PC-9 (cell line): ENCODE results near the gene AMPD2. TPM values are rescaled to one million over a fixed set of nuclear protein-coding genes. Genes with fewer than 3 reads are reported as not detected.

Experiments used
- Bru-seq: library from RNA; stranded (reverse); fragments of 400-500 nt; gene quantifications from one replicate; lab custom pipeline; 2021; lab: Mats Ljungman, UMichigan
- BruChase-seq, 2 experiments: library from RNA; stranded (reverse); fragments of 400-500 nt; gene quantifications; one replicate each; lab custom pipeline; 2021; lab: Mats Ljungman, UMichigan
- BruUV-seq: library from RNA; stranded (reverse); fragments of 400-500 nt; replicated peaks from 2 replicates; lab custom pipeline; 2021; lab: Mats Ljungman, UMichigan
- CTCF ChIA-PET: fragments of 300-600 bp; sonication (Branson Sonifier 250); formaldehyde crosslinking; loops from one replicate; lab custom pipeline; 2022; ENCODE audit warnings: antibody characterized with exemption; lab: Charles Lee
- POLR2A ChIA-PET: fragments of 300-600 bp; sonication (Branson Sonifier 250); formaldehyde crosslinking; loops from one replicate; lab custom pipeline; 2022; ENCODE audit warnings: antibody characterized with exemption; ENCODE audit not compliant: unreplicated experiment; lab: Charles Lee
- DNase-seq, 2 experiments: peaks; one replicate each; pipeline versions ENCODE4 v3.0.0 to v3.0.0-alpha.2; 2015 to 2022; ENCODE audit warnings: mixed read lengths in 1 of 2
- H2AFZ ChIP-seq: fragments of 200-600 bp; sonication (generic); 2 replicates; pipeline ENCODE4 v1.8.1; 2017; ENCODE audit warnings: antibody characterized with exemption
- H3F3A ChIP-seq: fragments of 200-600 bp; sonication (generic); 2 replicates; pipeline ENCODE4 v1.8.1; 2017; ENCODE audit warnings: antibody characterized with exemption, mild to moderate bottlenecking, low read depth; ENCODE audit not compliant: insufficient read depth
- H3K27ac ChIP-seq: fragments of 200-600 bp; sonication (generic); 2 replicates; pipeline ENCODE4 v1.6.1; 2016; ENCODE audit warnings: mixed run types
- H3K27me3 ChIP-seq: fragments of 200-600 bp; sonication (generic); 2 replicates; pipeline ENCODE4 v1.6.1; 2016; ENCODE audit warnings: low read depth, mixed run types; ENCODE audit not compliant: insufficient read depth
- H3K36me3 ChIP-seq: fragments of 200-600 bp; sonication (generic); 2 replicates; pipeline ENCODE4 v1.6.1; 2016; ENCODE audit warnings: low read depth, mixed run types
- H3K4me1 ChIP-seq: fragments of 200-600 bp; sonication (generic); replicated peaks from 2 replicates; pipeline ENCODE4 v1.6.1; 2016; ENCODE audit warnings: mixed run types; ENCODE audit not compliant: insufficient read depth
- H3K4me2 ChIP-seq: fragments of 200-600 bp; sonication (generic); 2 replicates; pipeline ENCODE4 v1.6.1; 2017; ENCODE audit warnings: mixed run types
- H3K4me3 ChIP-seq: fragments of 200-600 bp; sonication (generic); 2 replicates; pipeline ENCODE4 v1.6.1; 2016; ENCODE audit warnings: mixed run types
- H3K79me2 ChIP-seq: fragments of 200-600 bp; sonication (generic); 2 replicates; pipeline ENCODE4 v1.6.1; 2017; ENCODE audit warnings: low read depth, mixed run types
- H3K9me2 ChIP-seq: fragments of 200-600 bp; sonication (generic); 2 replicates; pipeline ENCODE4 v1.8.1; 2017; ENCODE audit warnings: mild to moderate bottlenecking; ENCODE audit not compliant: insufficient read depth
- H3K9me3 ChIP-seq: fragments of 200-600 bp; sonication (generic); 2 replicates; pipeline ENCODE4 v1.8.1; 2016; ENCODE audit warnings: low read depth; ENCODE audit not compliant: insufficient read depth
- H4K20me1 ChIP-seq: fragments of 200-600 bp; sonication (generic); 2 replicates; pipeline ENCODE4 v1.8.1; 2017; ENCODE audit not compliant: insufficient read depth
- EZH2 ChIP-seq: fragments of 200-600 bp; sonication (generic); IDR thresholded peaks from 2 replicates; pipeline ENCODE4 v1.8.0; 2017; ENCODE audit warnings: antibody characterized with exemption, low read depth
- intact Hi-C: fragments of 100-400 bp; cut with micrococcal nuclease; formaldehyde crosslinking; loops from one replicate; pipeline ENCODE4 v1.10.0; 2022; ENCODE audit not compliant: unreplicated experiment
- long read RNA-seq: library from polyadenylated mRNA; stranded (forward); transcript quantifications from one replicate; pipeline ENCODE4 v2.0.0, GENCODE V29; 2022
- total RNA-seq: library from RNA; stranded (reverse); gene quantifications from 2 replicates; pipeline ENCODE4 v1.2.3, GENCODE V29; 2021
- TF ChIP-seq, protein P1 (sequence below): fragments of 200-600 bp; sonication (generic); conservative IDR thresholded peaks from 2 replicates; pipeline ENCODE4 v1.6.1; 2017; ENCODE audit warnings: mixed run types, antibody characterized with exemption, mild to moderate bottlenecking, moderate library complexity

Gene AMPD2
- total RNA-seq = 66.7 and 78.6 TPM in 2 replicates
- Bru-seq, nascent RNA = percentile 54 among the genes with signal in this experiment
- percentile 79 among the genes with signal in this experiment for BruChase-seq, experiment 1, labeled RNA remaining after a 2-hour chase
- BruChase-seq, experiment 2, labeled RNA remaining after a 6-hour chase = percentile 87 among the genes with signal in this experiment
- long read RNA-seq, transcript AMPD2-202 (18 exons, 3,728 nt) = major isoform, 20 of 55 reads
- long read RNA-seq, partial matches to known transcripts = 19 of 55 reads
- long read RNA-seq, other reads (novel, unspliced or antisense) = 13 of 55 reads

DNA sequence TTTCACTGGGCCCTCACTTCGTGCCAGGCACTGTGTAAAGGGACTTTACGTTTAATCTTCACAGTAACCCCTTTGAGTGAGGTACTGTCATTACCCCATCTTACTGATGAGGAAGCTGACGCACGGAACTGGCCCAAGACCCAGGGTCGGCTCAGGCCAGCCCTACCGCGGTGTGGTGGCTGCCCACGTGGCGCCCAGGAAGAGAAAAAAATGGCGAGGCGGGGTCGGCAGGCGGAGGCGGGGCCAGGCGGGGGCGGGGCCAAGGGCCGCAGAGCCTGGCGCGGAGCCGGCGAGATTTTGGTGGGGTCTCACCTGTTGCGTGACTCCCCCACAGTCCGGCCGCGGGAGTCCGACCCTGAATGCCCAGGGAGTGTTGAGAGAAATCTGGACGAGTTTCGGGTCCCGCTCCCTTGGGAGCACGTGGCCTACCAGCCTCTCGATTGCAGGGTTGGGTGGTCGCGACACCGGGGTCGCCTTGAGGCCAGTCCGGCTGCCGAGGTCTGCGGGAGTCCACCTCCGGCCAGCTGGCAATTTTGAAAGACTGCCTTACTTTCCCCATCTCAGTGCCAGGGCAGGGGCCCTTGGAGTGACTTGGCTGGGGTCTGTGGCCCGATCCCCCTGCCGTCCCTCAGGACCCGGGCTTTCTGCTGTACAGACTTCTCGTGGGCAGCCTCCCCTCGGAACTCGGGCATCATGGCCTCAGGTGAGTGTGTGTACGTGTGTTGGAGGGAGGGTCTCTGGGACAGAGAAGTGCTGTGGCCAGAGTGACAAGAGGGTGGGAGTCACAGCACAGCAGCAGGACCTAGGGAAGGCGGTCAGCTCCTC is at the start of gene AMPD2, which contains the start of gene GNAT2:
Gene AMPD2 (plus strand): TSS at position 262 of the 825 bp plus-strand sequence. CDS start 1,339 bp downstream, outside the sequence.
Gene GNAT2 (minus strand): TSS at position 41 of the 825 bp plus-strand sequence. CDS start 6,746 bp downstream, outside the sequence.
- BruUV-seq = TSS peak; percentile 64
- H3F3A ChIP-seq = peaks cover 44% of the 10 kb centered on the region
- H2AFZ ChIP-seq = peak within 1 kb of the TSS; percentile 97
- H3K9me2 ChIP-seq = no peaks in the 10 kb centered on the region
- H3K4me1 ChIP-seq = peaks cover 42% of the 10 kb centered on the region
- ChIA-PET CTCF (interaction anchor here (1.5 kb wide), 1 partner anchor 71 kb away, joined by 3 read pairs; the partner anchor contains the start of gene GNAI3), POLR2A (interaction anchor here (0.6 to 0.9 kb wide), 3 partner anchors 39 to 578 kb away, joined by 4 to 5 read pairs (median 5); partner anchors contain the start of genes GNAI3 and WDR47)
- peak within 1 kb of the TSS; percentile 49 for H3K27ac ChIP-seq
- H3K9me3 ChIP-seq = no peaks in the 10 kb centered on the region
- H3K27me3 ChIP-seq = no peaks in the 10 kb centered on the region
- DNase-seq = peak; percentile 72 to 75
- intact Hi-C loops = loop anchor here (5.0 kb wide), 1 partner anchor 72 kb away; the partner anchor contains the start of gene GNAI3
- H4K20me1 ChIP-seq = peaks cover 29% of the 10 kb centered on the region
- peak within 1 kb of the TSS; percentile 78 for H3K4me3 ChIP-seq
- no peak for TF ChIP-seq EZH2
- TF ChIP-seq, protein P1, sequence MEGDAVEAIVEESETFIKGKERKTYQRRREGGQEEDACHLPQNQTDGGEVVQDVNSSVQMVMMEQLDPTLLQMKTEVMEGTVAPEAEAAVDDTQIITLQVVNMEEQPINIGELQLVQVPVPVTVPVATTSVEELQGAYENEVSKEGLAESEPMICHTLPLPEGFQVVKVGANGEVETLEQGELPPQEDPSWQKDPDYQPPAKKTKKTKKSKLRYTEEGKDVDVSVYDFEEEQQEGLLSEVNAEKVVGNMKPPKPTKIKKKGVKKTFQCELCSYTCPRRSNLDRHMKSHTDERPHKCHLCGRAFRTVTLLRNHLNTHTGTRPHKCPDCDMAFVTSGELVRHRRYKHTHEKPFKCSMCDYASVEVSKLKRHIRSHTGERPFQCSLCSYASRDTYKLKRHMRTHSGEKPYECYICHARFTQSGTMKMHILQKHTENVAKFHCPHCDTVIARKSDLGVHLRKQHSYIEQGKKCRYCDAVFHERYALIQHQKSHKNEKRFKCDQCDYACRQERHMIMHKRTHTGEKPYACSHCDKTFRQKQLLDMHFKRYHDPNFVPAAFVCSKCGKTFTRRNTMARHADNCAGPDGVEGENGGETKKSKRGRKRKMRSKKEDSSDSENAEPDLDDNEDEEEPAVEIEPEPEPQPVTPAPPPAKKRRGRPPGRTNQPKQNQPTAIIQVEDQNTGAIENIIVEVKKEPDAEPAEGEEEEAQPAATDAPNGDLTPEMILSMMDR = no peak
- no peaks in the 10 kb centered on the region for H3K36me3 ChIP-seq
- H3K4me2 ChIP-seq = peak within 1 kb of the TSS; percentile 95
- H3K79me2 ChIP-seq = peaks cover 63% of the 10 kb centered on the region

DNA sequence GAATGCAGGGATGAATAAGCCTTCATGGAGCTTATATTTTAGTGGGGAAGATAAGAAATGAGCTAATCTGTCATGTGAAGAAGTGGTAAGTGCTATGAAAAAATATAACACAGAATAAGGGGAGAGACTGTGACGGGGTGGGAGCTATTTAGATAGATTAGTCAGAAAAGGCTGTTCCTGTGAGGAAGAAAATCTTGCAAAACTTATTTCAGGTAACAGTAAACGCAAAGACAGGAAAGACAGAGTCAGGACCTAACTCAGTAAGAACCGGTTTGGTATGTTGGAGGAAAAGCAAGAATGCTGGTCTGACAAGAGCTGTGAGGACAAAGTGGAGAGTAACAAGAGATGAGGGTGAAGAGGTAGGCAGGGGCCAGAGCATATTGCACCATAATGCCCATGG is 49.2 kb upstream of the AMPD2 start:
- H3K9me2 ChIP-seq = 0 out of 2 replicates have a peak, but pooled peaks cover 4% of the 10 kb centered on the region
- no peak overlapping the region for H2AFZ ChIP-seq
- BruUV-seq = no TSS peak
- POLR2A ChIA-PET = interaction anchor here (0.6 to 0.7 kb wide), 3 partner anchors 22 to 907 kb away, joined by 3 to 7 read pairs (median 4); partner anchors contain the start of gene GNAI3
- H3F3A ChIP-seq = peaks cover 58% of the 10 kb centered on the region
- peak overlapping the region; percentile 74 for H3K27ac ChIP-seq
- H3K27me3 ChIP-seq = no peaks in the 10 kb centered on the region
- peak overlapping the region; percentile 69 for H3K4me2 ChIP-seq
- H3K9me3 ChIP-seq = no peaks in the 10 kb centered on the region
- intact Hi-C loops = loop anchor here (2.0 kb wide), 1 partner anchor 24 kb away; no protein-coding TSS in a partner anchor
- CTCF ChIA-PET = interaction anchor here (0.9 kb wide), 2 partner anchors 24 to 46 kb away, joined by 3 to 4 read pairs; no protein-coding TSS in a partner anchor
- DNase-seq = peak; percentile 45 to 99
- TF ChIP-seq EZH2 = no peak
- TF ChIP-seq, protein P1 = no peak
- 0 out of 2 replicates have a peak, but pooled peaks cover 14% of the 10 kb centered on the region for H3K36me3 ChIP-seq
- peak overlapping the region; percentile 27; the same call in 1 of the 2 replicates for H3K4me3 ChIP-seq
- H4K20me1 ChIP-seq = peaks cover 26% of the 10 kb centered on the region
- peaks cover 45% of the 10 kb centered on the region for H3K4me1 ChIP-seq
- peaks cover 90% of the 10 kb centered on the region for H3K79me2 ChIP-seq

DNA sequence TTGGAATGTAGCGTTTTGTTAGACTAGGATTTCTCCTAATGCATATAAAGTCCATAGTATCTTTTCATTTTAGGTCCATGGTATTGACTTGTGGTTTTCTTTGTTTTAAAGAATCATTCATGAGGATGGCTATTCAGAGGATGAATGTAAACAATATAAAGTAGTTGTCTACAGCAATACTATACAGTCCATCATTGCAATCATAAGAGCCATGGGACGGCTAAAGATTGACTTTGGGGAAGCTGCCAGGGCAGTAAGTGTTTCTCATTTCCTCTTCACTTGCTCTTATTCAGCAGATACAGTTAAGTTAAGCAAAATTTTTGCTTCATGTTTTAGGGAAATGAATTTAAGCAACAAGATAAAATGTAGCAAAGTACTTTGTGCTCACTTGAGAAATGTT is 45.9 kb upstream of the AMPD2 start:
- Histone ChIP-seq H3K4me2 (no peak overlapping the region), H3K79me2 (peaks cover 73% of the 10 kb centered on the region), H3K4me1 (peaks cover 28% of the 10 kb centered on the region), H3K4me3 (no peak overlapping the region), H3K27ac (no peak overlapping the region), H3K9me2 (0 out of 2 replicates have a peak, but pooled peaks cover 4% of the 10 kb centered on the region), H2AFZ (no peak overlapping the region), H4K20me1 (peaks cover 31% of the 10 kb centered on the region), H3K9me3 (no peaks in the 10 kb centered on the region), H3K36me3 (peaks cover 27% of the 10 kb centered on the region), H3F3A (peaks cover 41% of the 10 kb centered on the region), H3K27me3 (no peaks in the 10 kb centered on the region)
- TF ChIP-seq, protein P1 = no peak
- no peak for TF ChIP-seq EZH2
- ChIA-PET CTCF (no interaction called here), POLR2A (interaction anchor here (0.5 kb wide), 1 partner anchor 239 kb away, joined by 3 read pairs; no protein-coding TSS in a partner anchor)
- no peak for DNase-seq
- no TSS peak for BruUV-seq
- intact Hi-C loops = no loop called here
